WTC11 (cell line): ENCODE measurements around the gene MVP. TPM values are rescaled to one million over a fixed set of nuclear protein-coding genes. Genes with fewer than 3 reads are reported as not detected.

Source experiments
- ARID4B ChIP-seq: sonication (generic); formaldehyde crosslinking; IDR thresholded peaks from 2 replicates; pipeline ENCODE4 v1.8.0; 2023; ENCODE audit warnings: missing genetic modification reagents, mild to moderate bottlenecking, borderline replicate concordance
- CBFB ChIP-seq: sonication (generic); formaldehyde crosslinking; IDR thresholded peaks from 2 replicates; pipeline ENCODE4 v1.8.1; 2022; ENCODE audit warnings: mild to moderate bottlenecking, low read depth, missing genetic modification reagents
- CREB1 ChIP-seq: sonication (generic); formaldehyde crosslinking; IDR thresholded peaks from 2 replicates; pipeline ENCODE4 v1.8.0; 2023; ENCODE audit warnings: mild to moderate bottlenecking, missing genetic modification reagents
- ESRRA ChIP-seq: sonication (generic); formaldehyde crosslinking; IDR thresholded peaks from 2 replicates; pipeline ENCODE4 v1.8.1; 2022; ENCODE audit warnings: mild to moderate bottlenecking, missing genetic modification reagents, borderline replicate concordance
- FOXJ3 ChIP-seq: sonication (generic); formaldehyde crosslinking; IDR thresholded peaks from 2 replicates; pipeline ENCODE4 v1.9.0; 2021; ENCODE audit warnings: missing genetic modification reagents, mild to moderate bottlenecking, borderline replicate concordance
- FOXP1 ChIP-seq: sonication (generic); formaldehyde crosslinking; IDR thresholded peaks from 2 replicates; pipeline ENCODE4 v1.8.0; 2022; ENCODE audit warnings: missing genetic modification reagents, mild to moderate bottlenecking, moderate library complexity, borderline replicate concordance
- GTF2I ChIP-seq: fragments of 250-450 bp; sonication (Bioruptor Pico); conservative IDR thresholded peaks from 2 replicates; pipeline ENCODE4 v1.4.0; 2021; ENCODE audit warnings: mild to moderate bottlenecking
- JAZF1 ChIP-seq: fragments of 250-450 bp; sonication (Bioruptor Pico); IDR thresholded peaks from 2 replicates; pipeline ENCODE4 v1.9.0; 2021; ENCODE audit warnings: moderate library complexity, mild to moderate bottlenecking, inconsistent platforms
- JUN ChIP-seq: sonication (generic); formaldehyde crosslinking; IDR thresholded peaks from 2 replicates; pipeline ENCODE4 v1.8.0; 2023; ENCODE audit warnings: mild to moderate bottlenecking, missing genetic modification reagents
- KAT7 ChIP-seq: sonication (generic); formaldehyde crosslinking; IDR thresholded peaks from 2 replicates; pipeline ENCODE4 v1.8.1; 2023; ENCODE audit warnings: missing genetic modification reagents, mild to moderate bottlenecking, borderline replicate concordance
- MLX ChIP-seq: sonication (generic); formaldehyde crosslinking; IDR thresholded peaks from 2 replicates; pipeline ENCODE4 v1.8.1; 2023; ENCODE audit warnings: mild to moderate bottlenecking, missing genetic modification reagents, moderate library complexity
- NFYB ChIP-seq: sonication (generic); formaldehyde crosslinking; conservative IDR thresholded peaks from 2 replicates; pipeline ENCODE4 v1.8.0; 2022; ENCODE audit warnings: low read depth, missing genetic modification reagents
- NR2C2 ChIP-seq: sonication (generic); formaldehyde crosslinking; IDR thresholded peaks from 2 replicates; pipeline ENCODE4 v1.8.0; 2022; ENCODE audit warnings: mild to moderate bottlenecking, missing genetic modification reagents
- PREB ChIP-seq: sonication (generic); formaldehyde crosslinking; IDR thresholded peaks from 2 replicates; pipeline ENCODE4 v1.8.1; 2022; ENCODE audit warnings: mild to moderate bottlenecking, missing genetic modification reagents, moderate library complexity, borderline replicate concordance
- PRRX2 ChIP-seq: fragments of 250-450 bp; sonication (Bioruptor Pico); IDR thresholded peaks from 2 replicates; pipeline ENCODE4 v1.8.0; 2021; ENCODE audit warnings: mild to moderate bottlenecking
- SP1 ChIP-seq: sonication (generic); formaldehyde crosslinking; conservative IDR thresholded peaks from 2 replicates; pipeline ENCODE4 v1.8.1; 2022; ENCODE audit warnings: missing genetic modification reagents
- TEAD1 ChIP-seq: sonication (generic); formaldehyde crosslinking; IDR thresholded peaks from 2 replicates; pipeline ENCODE4 v1.8.0; 2022; ENCODE audit warnings: mild to moderate bottlenecking, missing genetic modification reagents
- ZNF138 ChIP-seq: sonication (generic); formaldehyde crosslinking; conservative IDR thresholded peaks from 2 replicates; pipeline ENCODE4 v1.8.1; 2022; ENCODE audit warnings: mild to moderate bottlenecking, moderate library complexity, missing genetic modification reagents
- ZNF317 ChIP-seq: sonication (generic); formaldehyde crosslinking; IDR thresholded peaks from 2 replicates; pipeline ENCODE4 v1.8.1; 2023; ENCODE audit warnings: low read depth, mild to moderate bottlenecking, moderate library complexity, missing genetic modification reagents, borderline replicate concordance
- ZNF416 ChIP-seq: fragments of 250-450 bp; sonication (Bioruptor Pico); IDR thresholded peaks from 2 replicates; pipeline ENCODE4 v1.9.0; 2021; ENCODE audit warnings: mild to moderate bottlenecking, inconsistent platforms
- ZSCAN18 ChIP-seq: fragments of 250-450 bp; sonication (Bioruptor Pico); IDR thresholded peaks from 2 replicates; pipeline ENCODE4 v2.1.2; 2022; ENCODE audit warnings: mild to moderate bottlenecking, moderate library complexity
- total RNA-seq: library from RNA; stranded (reverse); gene quantifications from 3 replicates; pipeline ENCODE4 v1.2.3, GENCODE V29; 2021
- TF ChIP-seq, protein P1 (sequence below): sonication (generic); formaldehyde crosslinking; IDR thresholded peaks from 2 replicates; pipeline ENCODE4 v1.8.0; 2022; ENCODE audit warnings: mild to moderate bottlenecking, missing genetic modification reagents
- TF ChIP-seq, protein P2 (sequence below): fragments of 200-600 bp; IDR thresholded peaks from 2 replicates; pipeline ENCODE4 v1.8.0; 2022; ENCODE audit warnings: antibody characterized with exemption
- TF ChIP-seq, protein P3 (sequence below): fragments of 250-450 bp; sonication (Bioruptor Pico); conservative IDR thresholded peaks from 2 replicates; pipeline ENCODE4 v1.9.0; 2021; ENCODE audit warnings: mild to moderate bottlenecking
- TF ChIP-seq, protein P4 (sequence below): sonication (generic); formaldehyde crosslinking; IDR thresholded peaks from 2 replicates; pipeline ENCODE4 v1.8.0; 2023; ENCODE audit warnings: missing genetic modification reagents

Gene MVP
- total RNA-seq, 1 experiment from 2014 or later = 10.8 TPM

GRCh38 chr16:29807426-29808218 lies 12.6 kb upstream of the MVP start (continued):
- TF ChIP-seq KAT7 (peak; percentile 90), CREB1 (CRISPR knock-in tag) (peak; percentile 71), CBFB (CRISPR knock-in tag) (no peak), SP1 (CRISPR knock-in tag) (0 out of 2 replicates have a peak, but pooled peaks have one; percentile 10), ZNF138 (no peak), JAZF1 (CRISPR knock-in tag) (no peak), ESRRA (peak; percentile 73; the same call in 1 of the 2 replicates), FOXJ3 (CRISPR knock-in tag) (no peak), NR2C2 (CRISPR knock-in tag) (no peak), PREB (peak; percentile 82; the same call in 1 of the 2 replicates), MLX (CRISPR knock-in tag) (no peak; the same call in 1 of the 2 replicates), ARID4B (CRISPR knock-in tag) (peak; percentile 97), NFYB (CRISPR knock-in tag) (no peak), ZNF416 (CRISPR knock-in tag) (no peak), JUN (peak; percentile 84), TEAD1 (CRISPR knock-in tag) (peak; percentile 58; the same call in 1 of the 2 replicates), GTF2I (no peak), FOXP1 (CRISPR knock-in tag) (peak; percentile 82), ZNF317 (CRISPR knock-in tag) (peak; percentile 40; the same call in 1 of the 2 replicates), ZSCAN18 (CRISPR knock-in tag) (no peak), PRRX2 (CRISPR knock-in tag) (no peak)
- TF ChIP-seq, protein P1, sequence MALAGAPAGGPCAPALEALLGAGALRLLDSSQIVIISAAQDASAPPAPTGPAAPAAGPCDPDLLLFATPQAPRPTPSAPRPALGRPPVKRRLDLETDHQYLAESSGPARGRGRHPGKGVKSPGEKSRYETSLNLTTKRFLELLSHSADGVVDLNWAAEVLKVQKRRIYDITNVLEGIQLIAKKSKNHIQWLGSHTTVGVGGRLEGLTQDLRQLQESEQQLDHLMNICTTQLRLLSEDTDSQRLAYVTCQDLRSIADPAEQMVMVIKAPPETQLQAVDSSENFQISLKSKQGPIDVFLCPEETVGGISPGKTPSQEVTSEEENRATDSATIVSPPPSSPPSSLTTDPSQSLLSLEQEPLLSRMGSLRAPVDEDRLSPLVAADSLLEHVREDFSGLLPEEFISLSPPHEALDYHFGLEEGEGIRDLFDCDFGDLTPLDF (CRISPR knock-in tag) = no peak
- TF ChIP-seq, protein P2, sequence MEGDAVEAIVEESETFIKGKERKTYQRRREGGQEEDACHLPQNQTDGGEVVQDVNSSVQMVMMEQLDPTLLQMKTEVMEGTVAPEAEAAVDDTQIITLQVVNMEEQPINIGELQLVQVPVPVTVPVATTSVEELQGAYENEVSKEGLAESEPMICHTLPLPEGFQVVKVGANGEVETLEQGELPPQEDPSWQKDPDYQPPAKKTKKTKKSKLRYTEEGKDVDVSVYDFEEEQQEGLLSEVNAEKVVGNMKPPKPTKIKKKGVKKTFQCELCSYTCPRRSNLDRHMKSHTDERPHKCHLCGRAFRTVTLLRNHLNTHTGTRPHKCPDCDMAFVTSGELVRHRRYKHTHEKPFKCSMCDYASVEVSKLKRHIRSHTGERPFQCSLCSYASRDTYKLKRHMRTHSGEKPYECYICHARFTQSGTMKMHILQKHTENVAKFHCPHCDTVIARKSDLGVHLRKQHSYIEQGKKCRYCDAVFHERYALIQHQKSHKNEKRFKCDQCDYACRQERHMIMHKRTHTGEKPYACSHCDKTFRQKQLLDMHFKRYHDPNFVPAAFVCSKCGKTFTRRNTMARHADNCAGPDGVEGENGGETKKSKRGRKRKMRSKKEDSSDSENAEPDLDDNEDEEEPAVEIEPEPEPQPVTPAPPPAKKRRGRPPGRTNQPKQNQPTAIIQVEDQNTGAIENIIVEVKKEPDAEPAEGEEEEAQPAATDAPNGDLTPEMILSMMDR = no peak
- TF ChIP-seq, protein P3, sequence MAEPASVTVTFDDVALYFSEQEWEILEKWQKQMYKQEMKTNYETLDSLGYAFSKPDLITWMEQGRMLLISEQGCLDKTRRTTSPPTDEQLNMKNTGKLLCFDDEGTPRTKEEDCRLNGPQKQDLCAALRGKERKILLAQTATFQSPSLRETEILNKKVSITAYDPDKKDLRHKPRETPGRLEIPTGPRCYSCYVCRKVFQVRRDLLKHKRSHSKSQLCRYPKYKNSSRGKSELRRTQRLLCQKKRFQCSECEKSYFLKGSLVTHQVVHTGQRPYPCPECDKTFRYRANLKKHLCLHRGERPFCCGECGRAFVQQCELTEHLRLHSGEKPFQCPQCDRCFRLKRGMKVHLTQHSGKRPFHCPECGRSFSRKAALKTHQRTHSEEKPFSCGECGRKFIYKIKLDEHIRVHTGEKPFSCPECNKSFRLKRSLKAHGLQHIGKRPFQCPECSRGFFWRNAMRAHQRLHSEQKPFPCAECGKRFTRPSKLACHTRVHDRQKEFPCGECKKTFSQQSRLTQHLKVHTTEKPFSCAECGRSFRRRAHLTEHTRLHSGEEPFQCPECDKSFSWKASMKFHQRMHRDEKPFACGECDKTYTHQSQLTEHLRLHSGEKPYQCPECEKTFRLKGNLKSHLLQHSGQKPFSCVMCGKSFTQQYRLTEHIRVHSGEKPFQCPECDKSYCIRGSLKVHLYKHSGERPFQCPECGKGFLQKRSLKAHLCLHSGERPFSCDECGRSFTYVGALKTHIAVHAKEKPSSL = no peak
- TF ChIP-seq, protein P4, sequence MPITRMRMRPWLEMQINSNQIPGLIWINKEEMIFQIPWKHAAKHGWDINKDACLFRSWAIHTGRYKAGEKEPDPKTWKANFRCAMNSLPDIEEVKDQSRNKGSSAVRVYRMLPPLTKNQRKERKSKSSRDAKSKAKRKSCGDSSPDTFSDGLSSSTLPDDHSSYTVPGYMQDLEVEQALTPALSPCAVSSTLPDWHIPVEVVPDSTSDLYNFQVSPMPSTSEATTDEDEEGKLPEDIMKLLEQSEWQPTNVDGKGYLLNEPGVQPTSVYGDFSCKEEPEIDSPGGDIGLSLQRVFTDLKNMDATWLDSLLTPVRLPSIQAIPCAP = no peak
